Fibroblast of lung (primary cell): ENCODE measurements around the gene RACGAP1.

ENCODE experiments used
- CTCF ChIP-seq, 2 donors: IDR thresholded peaks in 1 of 2; conservative IDR thresholded peaks in 1 of 2; 1 replicate in 1 of 2; 2 replicates in 1 of 2; pipeline ENCODE4 v1.5.1; 2011 to 2012; ENCODE audit warnings: low read length in 2 of 2, control low read depth in 1 of 2, inconsistent platforms in 1 of 2, low read depth in 1 of 2, mild to moderate bottlenecking in 1 of 2
- EZH2 ChIP-seq: IDR thresholded peaks from 2 replicates; pipeline ENCODE4 v1.5.1; 2012; ENCODE audit warnings: low read length, control low read depth, mild to moderate bottlenecking; ENCODE audit errors: missing control alignments

GRCh38 chr12:49945394-49946080 lies 79.8 kb downstream of the RACGAP1 start:
- no peak for TF ChIP-seq EZH2
- peak; percentile 85 to 87 for TF ChIP-seq CTCF (conservative IDR thresholded peaks at IDR 0.05 in 1 of 2, IDR thresholded peaks at IDR 0.05 in 1 of 2; ENCODE audit: low read depth in 1 of 2, low read length in 2 of 2)
